HG02870 (cell line): Measurements from ENCODE around the gene MARCHF10.

Experiments
- ATAC-seq: cut with Tn5 transposase; IDR thresholded peaks from one replicate; pipeline ENCODE4 v1.9.1; 2021; ENCODE audit warnings: mild to moderate bottlenecking, moderate library complexity; ENCODE audit not compliant: unreplicated experiment

The MARCHF10 gene

DNA sequence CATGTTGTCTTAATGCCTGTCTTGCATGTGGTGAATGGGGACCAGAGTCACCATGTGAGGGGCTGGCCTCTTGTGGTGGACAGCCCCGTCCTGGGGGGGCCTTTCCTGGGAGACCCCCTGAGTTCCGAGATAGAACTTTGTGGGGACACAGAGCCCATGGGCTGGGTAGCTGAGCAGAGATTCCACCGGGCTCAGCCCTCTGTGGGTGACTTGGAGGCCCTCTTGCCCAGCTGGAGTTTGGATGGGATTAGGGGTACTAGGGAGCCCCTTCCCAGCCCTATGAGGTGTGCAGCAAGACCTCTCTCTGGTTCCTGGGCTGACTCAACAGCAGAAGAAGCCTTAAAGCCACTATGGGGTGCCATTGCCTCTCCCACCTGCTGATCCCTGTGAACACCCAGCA lies 142.5 kb downstream of the MARCHF10 start:
- no peak for ATAC-seq

DNA sequence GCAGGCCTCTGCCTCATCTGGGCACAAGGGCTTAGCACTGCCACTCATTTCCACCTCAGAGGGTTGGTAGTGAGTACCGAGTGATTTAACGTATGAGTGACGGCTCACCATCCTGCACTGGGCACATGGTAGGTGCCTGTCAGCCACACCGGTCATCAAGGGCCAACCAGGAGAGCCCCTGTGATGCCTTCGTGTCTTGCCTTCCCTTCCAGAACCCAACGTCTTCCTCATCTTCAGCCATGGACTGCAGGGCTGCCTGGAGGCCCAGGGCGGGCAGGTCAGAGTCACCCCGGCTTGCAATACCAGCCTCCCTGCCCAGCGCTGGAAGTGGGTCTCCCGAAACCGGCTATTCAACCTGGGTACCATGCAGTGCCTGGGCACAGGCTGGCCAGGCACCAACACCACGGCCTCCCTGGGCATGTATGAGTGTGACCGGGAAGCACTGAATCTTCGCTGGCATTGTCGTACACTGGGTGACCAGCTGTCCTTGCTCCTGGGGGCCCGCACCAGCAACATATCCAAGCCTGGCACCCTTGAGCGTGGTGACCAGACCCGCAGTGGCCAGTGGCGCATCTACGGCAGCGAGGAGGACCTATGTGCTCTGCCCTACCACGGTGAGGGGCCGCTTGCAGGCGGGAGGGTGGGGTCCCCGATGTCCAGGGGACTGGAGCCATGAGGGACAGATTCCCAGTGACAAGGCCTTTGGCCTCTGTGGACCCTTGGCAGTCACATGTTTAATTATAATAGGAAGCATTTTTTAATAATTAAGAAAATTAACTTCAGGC lies 143.6 kb downstream of the MARCHF10 start:
- no peak for ATAC-seq

DNA sequence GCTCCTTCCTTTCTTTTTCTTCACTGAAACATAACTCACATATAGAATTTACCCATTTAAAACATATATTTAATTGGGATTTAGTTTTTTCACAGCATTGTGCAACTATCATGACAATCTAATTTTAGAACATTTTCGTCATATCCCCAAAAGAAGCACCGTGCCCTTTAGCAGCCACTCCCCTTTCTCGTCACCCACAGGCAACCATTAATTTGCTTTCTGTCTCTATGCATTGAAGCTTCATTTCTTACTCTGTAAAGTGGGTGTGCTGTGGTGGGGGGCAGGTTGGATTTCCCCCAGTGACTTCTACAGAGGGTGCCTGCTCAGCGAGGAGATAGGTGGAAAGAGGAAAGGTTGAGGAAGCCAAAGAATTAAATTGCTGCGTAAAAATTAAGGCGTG lies 144.8 kb downstream of the MARCHF10 start:
- no peak for ATAC-seq

- no peak for ATAC-seq
Measured at GRCh38 chr17:62662855-62663254, 145.3 kb downstream of the MARCHF10 start.

DNA sequence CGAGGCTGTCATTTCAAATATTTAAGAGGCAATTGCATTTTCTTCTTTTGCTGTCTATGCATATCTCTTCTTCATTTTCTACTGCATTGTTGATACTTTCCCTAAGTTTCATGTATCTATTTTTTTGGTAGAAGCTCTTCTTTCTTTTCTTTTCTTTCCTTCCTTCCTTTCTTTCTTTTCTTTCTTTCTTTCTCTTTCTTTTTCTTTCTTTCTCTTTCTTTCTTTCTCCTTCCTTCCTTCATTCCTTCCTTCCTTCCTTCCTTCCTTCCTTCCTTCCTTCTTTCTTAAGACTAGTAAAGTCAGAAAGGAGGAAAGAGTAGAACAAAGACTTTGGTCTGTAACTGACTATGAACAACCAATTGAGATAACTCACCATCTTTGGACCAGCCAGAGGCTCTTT lies 146.8 kb downstream of the MARCHF10 start:
- no peak for ATAC-seq

- no peak for ATAC-seq
Measured at GRCh38 chr17:62660629-62661118, 147.4 kb downstream of the MARCHF10 start.

DNA sequence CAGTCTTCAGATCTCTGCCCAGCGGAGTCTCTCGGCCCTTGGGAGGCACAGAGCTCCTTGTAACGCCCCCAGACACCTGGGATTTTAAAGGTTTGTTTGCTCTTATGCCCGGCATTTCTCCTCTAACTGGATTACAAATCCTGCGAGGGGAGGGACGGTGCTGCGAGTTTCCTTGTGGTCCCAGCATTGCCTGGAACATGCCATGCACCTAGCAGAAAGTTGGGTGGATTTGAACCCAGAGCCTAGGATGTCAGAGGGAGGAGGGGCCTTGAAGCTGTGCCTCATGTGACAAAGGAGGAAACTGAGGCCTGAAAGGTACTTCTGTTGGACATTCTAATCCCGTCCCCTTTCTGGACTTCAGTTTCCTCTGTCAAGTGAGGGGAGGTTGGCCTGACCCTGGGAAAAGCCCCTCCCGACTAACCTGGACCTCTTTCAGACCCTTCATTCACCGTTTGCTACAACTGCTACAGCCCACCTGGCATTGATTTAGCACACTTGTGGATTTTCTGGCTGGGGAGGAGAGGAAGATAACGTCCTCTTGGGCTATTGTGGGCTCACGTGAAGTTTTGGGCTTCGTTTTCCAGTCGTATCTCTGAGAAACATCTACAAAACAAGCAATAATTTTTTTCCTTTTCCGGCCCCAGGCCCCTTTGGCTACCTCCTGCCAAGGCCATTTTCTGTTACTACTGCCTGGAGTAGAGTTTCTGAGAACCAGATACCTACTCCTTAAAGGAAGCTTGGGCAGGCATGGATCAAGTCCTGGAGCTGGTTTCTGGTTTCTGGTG lies 149.8 kb downstream of the MARCHF10 start:
- ATAC-seq: no peak

GRCh38 chr17:62657690-62658089 lies 150.4 kb downstream of the MARCHF10 start:
- no peak for ATAC-seq

DNA sequence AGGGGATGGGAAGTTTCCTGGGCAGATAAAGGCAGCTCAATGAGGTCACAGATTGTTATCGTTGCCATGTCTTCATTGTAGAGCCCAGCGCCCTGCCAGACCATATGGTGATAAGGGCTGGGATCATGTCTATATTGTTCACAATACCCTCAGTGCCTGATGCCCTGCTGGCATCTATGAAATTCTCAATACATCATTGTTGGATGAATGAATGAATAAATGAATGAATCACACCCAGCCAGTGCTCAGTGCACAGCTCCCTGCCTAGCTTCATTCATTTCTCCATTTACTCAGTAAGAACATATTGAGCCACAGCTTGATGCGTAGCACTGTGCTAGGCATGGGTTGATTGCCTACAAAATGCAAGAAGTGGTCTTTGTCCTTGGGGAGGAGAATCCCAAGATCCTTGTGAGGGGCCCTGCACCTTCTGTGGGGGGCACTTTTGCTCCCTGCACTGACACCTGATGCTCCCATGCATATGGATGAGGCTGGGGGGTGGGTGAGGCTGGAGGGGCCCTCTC lies 150.9 kb downstream of the MARCHF10 start:
- ATAC-seq: no peak

GRCh38 chr17:62656446-62656845 lies 151.7 kb downstream of the MARCHF10 start:
- no peak for ATAC-seq

DNA sequence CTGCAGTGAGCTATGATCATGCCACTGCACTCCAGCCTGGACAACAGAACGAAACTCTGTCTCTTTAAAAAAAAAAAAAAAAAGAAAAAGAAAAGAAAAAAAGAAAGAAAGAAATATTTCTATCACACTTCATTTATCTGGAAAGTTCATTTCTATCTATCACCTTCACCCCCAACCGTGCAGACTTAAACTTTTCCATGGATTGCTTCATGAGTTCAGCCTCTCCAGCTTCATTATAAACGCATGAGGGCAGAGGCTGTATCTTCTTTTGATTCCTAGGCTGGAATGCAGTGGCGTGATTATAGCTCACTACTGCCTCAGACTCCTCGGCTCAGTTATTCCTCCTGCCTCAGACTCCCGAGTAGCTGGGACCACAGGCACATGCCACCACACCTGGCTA lies 152.5 kb downstream of the MARCHF10 start:
- no peak for ATAC-seq

- ATAC-seq: no peak
Measured at GRCh38 chr17:62653826-62654761, 154.0 kb downstream of the MARCHF10 start.

- peak; percentile 90 for ATAC-seq
Measured at GRCh38 chr17:62653002-62653825, 154.9 kb downstream of the MARCHF10 start.

GRCh38 chr17:62652251-62653001 lies 155.7 kb downstream of the MARCHF10 start:
- ATAC-seq: no peak
